T-cell (primary cell): ENCODE data around the gene SGF29. TPM values are rescaled to one million over a fixed set of nuclear protein-coding genes. Genes with fewer than 3 reads are reported as not detected.
A peak's percentile ranks its signal among the peaks of the same experiment; 100 is the strongest.
"Not testable (repeated sequence)": the region's sequence is repeated elsewhere in the genome, so short reads cannot be mapped to it uniquely, and the experiment has no call there.

Experiments used
- ATAC-seq, 4 experiments: fragments of 200-7000 bp in 3 of 4; fragments of 150-1000 bp in 1 of 4; cut with Tn5 transposase; replicated peaks in 1 of 4; 1 replicate in 3 of 4; 2 replicates in 1 of 4; pipeline ENCODE4 v1.10.0; 2021; ENCODE audit warnings: moderate library complexity in 3 of 4, mild to moderate bottlenecking in 2 of 4, moderate number of reproducible peaks in 1 of 4
- CTCF ChIA-PET, 2 donors: fragments of 300-600 bp; sonication (Branson Sonifier 250); formaldehyde crosslinking; loops; one replicate each; lab custom pipeline; 2022; ENCODE audit warnings: antibody characterized with exemption in 2 of 2; lab: Charles Lee
- POLR2A ChIA-PET, 2 donors: fragments of 300-600 bp; sonication (Branson Sonifier 250); formaldehyde crosslinking; loops; one replicate each; lab custom pipeline; 2022; ENCODE audit warnings: antibody characterized with exemption in 2 of 2; lab: Charles Lee
- DNase-seq, 35 experiments: peaks; one replicate each; pipeline versions ENCODE4 v3.0.0 to v3.0.0-alpha.2; 2013 to 2023
- H3K27ac ChIP-seq: one replicate; pipeline ENCODE4 v1.5.1; 2013; ENCODE audit warnings: low read length
- H3K27me3 ChIP-seq, 2 experiments: replicated peaks in 1 of 2; 1 replicate in 1 of 2; 2 replicates in 1 of 2; pipeline versions ENCODE4 v1.6.1 to v1.7.0; 2013; ENCODE audit warnings: low read length in 1 of 2, mixed read lengths in 1 of 2; ENCODE audit not compliant: control insufficient read depth in 2 of 2, insufficient read depth in 2 of 2; ENCODE audit errors: extremely low read depth in 1 of 2
- H3K36me3 ChIP-seq, 2 donors: 1 replicate in 1 of 2; 2 replicates in 1 of 2; pipeline versions ENCODE4 v1.6.1 to v1.7.0; 2013; ENCODE audit warnings: low read length in 1 of 2; ENCODE audit not compliant: control insufficient read depth in 2 of 2, insufficient read depth in 1 of 2; ENCODE audit errors: extremely low read depth in 1 of 2
- H3K4me1 ChIP-seq, 2 experiments: 1 replicate in 1 of 2; 2 replicates in 1 of 2; pipeline versions ENCODE4 v1.6.1 to v1.7.0; 2013; ENCODE audit warnings: low read length in 2 of 2, mixed read lengths in 1 of 2; ENCODE audit not compliant: insufficient read depth in 2 of 2, control insufficient read depth in 1 of 2; ENCODE audit errors: extremely low read depth in 1 of 2
- H3K4me3 ChIP-seq, 2 donors: 1 replicate in 1 of 2; 2 replicates in 1 of 2; pipeline versions ENCODE4 v1.5.1 to v1.7.0; 2013; ENCODE audit warnings: mild to moderate bottlenecking in 2 of 2, low read length in 1 of 2, moderate library complexity in 1 of 2; ENCODE audit not compliant: control insufficient read depth in 1 of 2; ENCODE audit errors: extremely low read depth in 1 of 2
- H3K9me3 ChIP-seq: 2 replicates; pipeline ENCODE4 v1.7.0; 2013
- H3K27ac Mint-ChIP-seq, 2 donors: one replicate each; pipeline ENCODE4 v1.8.0; 2020 to 2021; ENCODE audit warnings: mild to moderate bottlenecking in 2 of 2, mixed read lengths in 2 of 2
- H3K27me3 Mint-ChIP-seq, 2 donors: one replicate each; pipeline ENCODE4 v1.8.0; 2021 to 2022; ENCODE audit warnings: mixed read lengths in 2 of 2
- H3K36me3 Mint-ChIP-seq: one replicate; pipeline ENCODE4 v1.8.0; 2021; ENCODE audit warnings: mixed read lengths
- H3K4me1 Mint-ChIP-seq, 3 donors: one replicate each; pipeline ENCODE4 v1.8.0; 2020 to 2022; ENCODE audit warnings: mixed read lengths in 3 of 3, mild to moderate bottlenecking in 1 of 3
- H3K4me3 Mint-ChIP-seq, 3 donors: one replicate each; pipeline ENCODE4 v1.8.0; 2020 to 2022; ENCODE audit warnings: mild to moderate bottlenecking in 3 of 3, mixed read lengths in 3 of 3, moderate library complexity in 3 of 3
- H3K9me3 Mint-ChIP-seq, 3 donors: one replicate each; pipeline ENCODE4 v1.8.0; 2020 to 2022; ENCODE audit warnings: mixed read lengths in 3 of 3
- WGBS: methylation state at CpG from one replicate; pipeline ENCODE4 v1.1.5; 2013; ENCODE audit warnings: missing lambda C conversion rate; ENCODE audit not compliant: insufficient coverage; 5-methylcytosine and 5-hydroxymethylcytosine counted together
- total RNA-seq, 35 experiments: library from RNA in 6 of 35; stranded (reverse) in 6 of 35; fragments of 120-200 nt in 1 of 35; gene quantifications; one replicate each; pipeline versions ENCODE4 v1.2.1 to v1.2.4 and lab custom pipeline; 2013 to 2026

Gene SGF29
- total RNA-seq, 5 donors from 2014 or later (not counting 1 experiment from before 2014, with no cell fraction given), result 52.6 to 79.3 (median 74.6) TPM

- Mint-ChIP-seq H3K4me3 (no peak within 1 kb of the TSS), H3K27ac (peak within 1 kb of the TSS in 1 of 2 donors; percentile 28), H3K4me1 (no peaks in the 10 kb centered on the region), H3K27me3 (no peaks in the 10 kb centered on the region), H3K36me3 (no peaks in the 10 kb centered on the region), H3K9me3 (no peaks in the 10 kb centered on the region)
- H3K9me3 ChIP-seq, result no peaks in the 10 kb centered on the region
- H3K36me3 ChIP-seq, result no peaks in the 10 kb centered on the region
- DNase-seq, result no peak
- H3K4me1 ChIP-seq, result peaks cover 2% of the 10 kb centered on the region in 2 experiments
- no peak within 1 kb of the TSS for H3K4me3 ChIP-seq
- H3K27me3 ChIP-seq, result peaks cover 0 to 3% of the 10 kb centered on the region in 2 experiments
- 72% methylated on average over 11 of the region's 11 CpGs for WGBS
- CTCF ChIA-PET, result no interaction called here
- no peak for ATAC-seq
- POLR2A ChIA-PET, result no interaction called here
- H3K27ac ChIP-seq, result no peak within 1 kb of the TSS
These were observed 43.3 kb downstream of the SGF29 start, which contains the start of gene SULT1A2 for GRCh38 chr16:28596840-28597691. Gene SULT1A2 (minus strand): TSS chr16:28597050. CDS start chr16:28595930, 1,120 bp downstream.

- no peak for DNase-seq
- WGBS, result 91% methylated on average over 7 of the region's 9 CpGs
- Mint-ChIP-seq H3K27ac (no peak overlapping the region), H3K4me1 (no peaks in the 10 kb centered on the region), H3K4me3 (no peak overlapping the region), H3K9me3 (no peaks in the 10 kb centered on the region), H3K36me3 (no peaks in the 10 kb centered on the region), H3K27me3 (no peaks in the 10 kb centered on the region)
- no peaks in the 10 kb centered on the region for H3K36me3 ChIP-seq
- no peaks in the 10 kb centered on the region for H3K9me3 ChIP-seq
- no peak overlapping the region for H3K4me3 ChIP-seq
- CTCF ChIA-PET, result no interaction called here
- peaks cover 0 to 3% of the 10 kb centered on the region in 2 experiments for H3K27me3 ChIP-seq
- H3K27ac ChIP-seq, result no peak overlapping the region
- no peak for ATAC-seq
- peaks cover 2% of the 10 kb centered on the region in 2 experiments for H3K4me1 ChIP-seq
- POLR2A ChIA-PET, result interaction anchor here in 1 of 2 donors (0.6 kb wide), 1 partner anchor 38 kb away, joined by 6 read pairs; no protein-coding TSS in a partner anchor
These were observed 44.1 kb downstream of the SGF29 start for GRCh38 chr16:28597692-28598261.

- WGBS, result no CpG with 5 or more reads among the region's 17 CpGs
- H3K4me1 Mint-ChIP-seq, H3K36me3 Mint-ChIP-seq, CTCF ChIA-PET, H3K27ac Mint-ChIP-seq, H3K36me3 ChIP-seq, H3K9me3 ChIP-seq, POLR2A ChIA-PET, H3K27ac ChIP-seq, H3K9me3 Mint-ChIP-seq, H3K4me1 ChIP-seq, H3K4me3 ChIP-seq, H3K27me3 Mint-ChIP-seq, DNase-seq, H3K4me3 Mint-ChIP-seq, H3K27me3 ChIP-seq: not testable (repeated sequence)
- ATAC-seq, result peak; percentile 94 to 99 (median 98)
These were observed 45.9 kb downstream of the SGF29 start for GRCh38 chr16:28599377-28600285.

GRCh38 chr16:28600965-28601364 is 47.2 kb downstream of the SGF29 start:
- H3K27ac ChIP-seq, H3K9me3 Mint-ChIP-seq, CTCF ChIA-PET, H3K4me1 Mint-ChIP-seq, H3K27me3 ChIP-seq, POLR2A ChIA-PET, H3K36me3 Mint-ChIP-seq, H3K27me3 Mint-ChIP-seq, H3K27ac Mint-ChIP-seq, H3K9me3 ChIP-seq, DNase-seq, ATAC-seq, H3K4me3 Mint-ChIP-seq, H3K4me1 ChIP-seq, H3K4me3 ChIP-seq, H3K36me3 ChIP-seq: not testable (repeated sequence)
- 72% methylated on average over 6 of the region's 20 CpGs for WGBS

GRCh38 chr16:28601589-28601988 is 47.9 kb downstream of the SGF29 start:
- POLR2A ChIA-PET, H3K4me3 ChIP-seq, ATAC-seq: not testable (repeated sequence)

GRCh38 chr16:28602062-28602461 is 48.3 kb downstream of the SGF29 start:
- no CpG with 5 or more reads among the region's 10 CpGs for WGBS
- H3K4me1 ChIP-seq, H3K4me1 Mint-ChIP-seq, POLR2A ChIA-PET, H3K27me3 Mint-ChIP-seq, H3K9me3 Mint-ChIP-seq, ATAC-seq, H3K4me3 Mint-ChIP-seq, H3K4me3 ChIP-seq, H3K27me3 ChIP-seq, DNase-seq, H3K27ac Mint-ChIP-seq, CTCF ChIA-PET, H3K36me3 Mint-ChIP-seq, H3K9me3 ChIP-seq, H3K36me3 ChIP-seq, H3K27ac ChIP-seq: not testable (repeated sequence)

More at GRCh38 chr16:28601589-28601988, 47.9 kb downstream of the SGF29 start:
- DNase-seq, H3K4me1 ChIP-seq, H3K27me3 ChIP-seq, H3K9me3 ChIP-seq, H3K27ac ChIP-seq, CTCF ChIA-PET, H3K4me3 Mint-ChIP-seq, H3K27ac Mint-ChIP-seq, H3K36me3 ChIP-seq, H3K27me3 Mint-ChIP-seq, H3K4me1 Mint-ChIP-seq, H3K36me3 Mint-ChIP-seq, H3K9me3 Mint-ChIP-seq: not testable (repeated sequence)
- WGBS, result 94% methylated on average over 4 of the region's 13 CpGs
